Trophoblast cell (in vitro differentiated cells and primary cell): ENCODE results near the gene PMEPA1.

Source experiments
- DNase-seq, 2 donors: peaks; one replicate each; pipeline ENCODE4 v3.0.0-alpha.2; 2016
- H2AFZ ChIP-seq: 2 replicates; pipeline ENCODE4 v1.6.1; 2013; ENCODE audit warnings: low read length, moderate library complexity, mild to moderate bottlenecking; ENCODE audit not compliant: insufficient read depth, poor library complexity
- H2AK5ac ChIP-seq: 2 replicates; pipeline ENCODE4 v1.6.1; 2013; ENCODE audit warnings: mild to moderate bottlenecking, low read length
- H2BK120ac ChIP-seq: 2 replicates; pipeline ENCODE4 v1.6.1; 2013; ENCODE audit warnings: low read length, mild to moderate bottlenecking, moderate library complexity; ENCODE audit not compliant: insufficient read depth, poor library complexity
- H2BK12ac ChIP-seq: 2 replicates; pipeline ENCODE4 v1.6.1; 2013; ENCODE audit warnings: mild to moderate bottlenecking, low read length, moderate library complexity
- H2BK5ac ChIP-seq: 2 replicates; pipeline ENCODE4 v1.6.1; 2013; ENCODE audit warnings: low read length, low read depth, moderate library complexity, mild to moderate bottlenecking; ENCODE audit not compliant: poor library complexity
- H3K14ac ChIP-seq: 2 replicates; pipeline ENCODE4 v1.6.1; 2013; ENCODE audit warnings: mild to moderate bottlenecking, low read length
- H3K18ac ChIP-seq: 2 replicates; pipeline ENCODE4 v1.6.1; 2013; ENCODE audit warnings: mild to moderate bottlenecking, low read length
- H3K23ac ChIP-seq: 2 replicates; pipeline ENCODE4 v1.6.1; 2013; ENCODE audit warnings: low read length
- H3K27ac ChIP-seq: 2 replicates; pipeline ENCODE4 v1.5.1; 2013; ENCODE audit warnings: low read depth, mild to moderate bottlenecking, inconsistent platforms, low read length, moderate library complexity
- H3K27me3 ChIP-seq: 2 replicates; pipeline ENCODE4 v1.6.1; 2013; ENCODE audit warnings: inconsistent platforms, mild to moderate bottlenecking, low read length, moderate library complexity; ENCODE audit not compliant: insufficient read depth
- H3K36me3 ChIP-seq, 2 experiments: 1 replicate in 1 of 2; 2 replicates in 1 of 2; pipeline ENCODE4 v1.6.1; 2013; ENCODE audit warnings: low read length in 2 of 2, mild to moderate bottlenecking in 2 of 2, moderate library complexity in 1 of 2; ENCODE audit not compliant: insufficient read depth in 2 of 2, control insufficient read depth in 1 of 2
- H3K4ac ChIP-seq: 2 replicates; pipeline ENCODE4 v1.6.1; 2013; ENCODE audit warnings: low read depth, mild to moderate bottlenecking, low read length, moderate library complexity
- H3K4me1 ChIP-seq, 2 experiments: 1 replicate in 1 of 2; 2 replicates in 1 of 2; pipeline ENCODE4 v1.6.1; 2013; ENCODE audit warnings: low read length in 2 of 2, mild to moderate bottlenecking in 2 of 2, moderate library complexity in 1 of 2; ENCODE audit not compliant: insufficient read depth in 2 of 2, control insufficient read depth in 1 of 2
- H3K4me2 ChIP-seq: 2 replicates; pipeline ENCODE4 v1.6.1; 2013; ENCODE audit warnings: inconsistent platforms, mild to moderate bottlenecking, low read length, moderate library complexity
- H3K4me3 ChIP-seq: 2 replicates; pipeline ENCODE4 v1.5.1; 2013; ENCODE audit warnings: mild to moderate bottlenecking, low read depth, low read length, inconsistent platforms
- H3K79me1 ChIP-seq: one replicate; pipeline ENCODE4 v1.6.1; 2013; ENCODE audit warnings: low read length
- H3K79me2 ChIP-seq: 2 replicates; pipeline ENCODE4 v1.6.1; 2013; ENCODE audit warnings: low read length, mild to moderate bottlenecking; ENCODE audit not compliant: control insufficient read depth, insufficient read depth, poor library complexity
- H3K9ac ChIP-seq: 2 replicates; pipeline ENCODE4 v1.6.1; 2013; ENCODE audit warnings: mild to moderate bottlenecking, low read length
- H3K9me3 ChIP-seq: 2 replicates; pipeline ENCODE4 v1.6.1; 2013; ENCODE audit warnings: low read depth, mild to moderate bottlenecking, control low read depth, inconsistent platforms, low read length; ENCODE audit not compliant: insufficient read depth
- H4K12ac ChIP-seq: 2 replicates; pipeline ENCODE4 v1.6.1; 2013; ENCODE audit warnings: low read depth, mild to moderate bottlenecking, low read length, moderate library complexity
- H4K8ac ChIP-seq: 2 replicates; pipeline ENCODE4 v1.6.1; 2013; ENCODE audit warnings: low read depth, mild to moderate bottlenecking, low read length, moderate library complexity
- H4K91ac ChIP-seq: one replicate; pipeline ENCODE4 v1.6.1; 2013; ENCODE audit warnings: low read depth, mild to moderate bottlenecking, low read length, moderate library complexity
- WGBS: extraction: QIAGEN DNeasy Blood & Tissue Kit; methylation state at CpG from one replicate; pipeline ENCODE4 v1.1.7; 2013; ENCODE audit warnings: missing lambda C conversion rate; ENCODE audit not compliant: insufficient read length, insufficient coverage; ENCODE audit errors: extremely low coverage; 5-methylcytosine and 5-hydroxymethylcytosine counted together

PMEPA1 gene

DNA sequence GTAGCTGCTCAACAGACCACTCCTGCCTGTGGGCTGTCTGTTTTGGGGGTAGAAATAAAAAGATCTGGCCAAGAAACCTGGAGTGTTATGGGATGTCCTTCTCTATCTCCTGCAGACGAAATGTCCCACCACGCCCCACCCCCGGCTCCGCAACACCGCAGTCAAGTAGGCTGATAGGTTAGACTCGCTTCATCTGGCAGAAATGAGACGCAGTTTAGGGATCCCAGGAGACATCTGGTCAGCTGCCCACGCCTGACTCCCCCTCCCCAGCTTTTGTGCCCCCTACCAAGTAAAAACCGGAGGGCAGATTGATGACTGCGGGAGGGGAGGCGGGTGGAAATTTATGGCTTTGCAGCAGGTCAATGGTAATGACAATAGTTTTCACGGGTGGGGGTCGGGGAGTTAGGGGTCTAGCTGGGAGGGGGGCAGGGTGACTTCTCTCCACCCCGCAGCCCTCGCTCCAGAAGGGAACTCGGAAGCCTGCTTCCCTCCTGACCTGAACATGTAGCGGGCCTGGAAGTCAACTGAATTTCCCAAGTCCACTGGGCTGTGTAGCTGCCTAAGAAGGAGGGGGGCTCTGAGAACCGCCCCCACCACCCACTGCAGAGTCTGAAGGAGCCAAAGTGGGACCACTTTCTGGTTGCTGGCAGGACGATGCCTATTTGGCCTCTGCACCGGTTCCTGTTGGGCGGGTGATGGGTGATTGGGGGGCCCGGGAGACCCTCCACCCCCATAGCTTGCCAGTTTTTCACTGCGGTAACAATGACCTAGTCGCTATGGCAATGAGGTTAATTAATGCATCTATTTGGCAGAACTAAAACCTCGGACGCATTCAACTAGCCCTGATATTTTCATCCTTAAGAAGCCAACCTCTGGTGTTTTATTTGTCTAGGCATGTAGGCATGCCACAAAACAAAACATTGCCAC lies 25.7 kb downstream of the PMEPA1 start:
- Histone ChIP-seq H3K36me3 (peaks cover 9 to 14% of the 10 kb centered on the region in 2 experiments), H3K79me1 (peaks cover 19% of the 10 kb centered on the region), H2BK5ac (no peak overlapping the region), H3K4ac (peak overlapping the region; percentile 20), H3K14ac (peak overlapping the region; percentile 68), H3K27me3 (no peaks in the 10 kb centered on the region), H3K4me2 (peak overlapping the region; percentile 6), H2BK12ac (no peak overlapping the region), H3K79me2 (peaks cover 20% of the 10 kb centered on the region), H4K8ac (peak overlapping the region; percentile 2), H3K27ac (peak overlapping the region; percentile 14), H3K23ac (no peak overlapping the region), H3K9me3 (peaks cover 2% of the 10 kb centered on the region), H3K4me3 (no peak overlapping the region), H4K91ac (peak overlapping the region; percentile 28), H2AK5ac (no peak overlapping the region), H3K4me1 (peaks cover 64% of the 10 kb centered on the region in 2 experiments), H3K18ac (peak overlapping the region; percentile 67), H4K12ac (no peak overlapping the region), H2AFZ (no peak overlapping the region), H3K9ac (no peak overlapping the region), H2BK120ac (peak overlapping the region; percentile 10)
- WGBS, result no CpG with 5 or more reads among the region's 26 CpGs
- DNase-seq, result no peak

DNA sequence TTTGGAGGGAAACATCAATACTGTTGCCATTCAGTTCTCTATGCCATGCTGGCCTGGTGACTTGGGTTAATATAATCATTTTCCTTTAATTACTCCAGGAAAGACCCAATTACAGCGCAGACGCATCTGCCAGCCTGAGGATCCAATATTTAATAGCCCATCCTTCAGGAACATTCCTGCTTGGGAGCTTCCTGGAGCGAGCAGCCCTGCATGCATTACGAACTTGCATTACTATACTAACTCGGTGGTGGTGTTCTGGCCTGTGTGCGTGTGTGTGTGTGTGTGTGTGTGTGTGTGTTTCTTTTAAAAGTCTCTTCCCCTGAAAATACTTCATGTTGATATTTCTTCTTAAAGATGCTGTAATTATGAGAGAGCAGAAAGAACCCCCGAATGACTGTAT lies 26.5 kb downstream of the PMEPA1 start:
- H3K18ac ChIP-seq, result no peak overlapping the region
- H3K9ac ChIP-seq, result no peak overlapping the region
- H3K23ac ChIP-seq, result no peak overlapping the region
- H4K8ac ChIP-seq, result no peak overlapping the region
- no peak overlapping the region for H2AFZ ChIP-seq
- H2BK120ac ChIP-seq, result no peak overlapping the region
- no peaks in the 10 kb centered on the region for H3K27me3 ChIP-seq
- peaks cover 9 to 17% of the 10 kb centered on the region in 2 experiments for H3K36me3 ChIP-seq
- no peak overlapping the region for H3K27ac ChIP-seq
- H3K14ac ChIP-seq, result no peak overlapping the region
- peaks cover 2% of the 10 kb centered on the region for H3K9me3 ChIP-seq
- H2BK5ac ChIP-seq, result no peak overlapping the region
- H2BK12ac ChIP-seq, result no peak overlapping the region
- H3K4me3 ChIP-seq, result no peak overlapping the region
- H4K91ac ChIP-seq, result no peak overlapping the region
- H4K12ac ChIP-seq, result no peak overlapping the region
- peaks cover 18% of the 10 kb centered on the region for H3K79me2 ChIP-seq
- no CpG with 5 or more reads among the region's 7 CpGs for WGBS
- no peak overlapping the region for H2AK5ac ChIP-seq
- H3K4me1 ChIP-seq, result peaks cover 56% of the 10 kb centered on the region in 2 experiments
- DNase-seq, result no peak
- no peak overlapping the region for H3K4me2 ChIP-seq
- no peak overlapping the region for H3K4ac ChIP-seq
- H3K79me1 ChIP-seq, result peaks cover 14% of the 10 kb centered on the region

DNA sequence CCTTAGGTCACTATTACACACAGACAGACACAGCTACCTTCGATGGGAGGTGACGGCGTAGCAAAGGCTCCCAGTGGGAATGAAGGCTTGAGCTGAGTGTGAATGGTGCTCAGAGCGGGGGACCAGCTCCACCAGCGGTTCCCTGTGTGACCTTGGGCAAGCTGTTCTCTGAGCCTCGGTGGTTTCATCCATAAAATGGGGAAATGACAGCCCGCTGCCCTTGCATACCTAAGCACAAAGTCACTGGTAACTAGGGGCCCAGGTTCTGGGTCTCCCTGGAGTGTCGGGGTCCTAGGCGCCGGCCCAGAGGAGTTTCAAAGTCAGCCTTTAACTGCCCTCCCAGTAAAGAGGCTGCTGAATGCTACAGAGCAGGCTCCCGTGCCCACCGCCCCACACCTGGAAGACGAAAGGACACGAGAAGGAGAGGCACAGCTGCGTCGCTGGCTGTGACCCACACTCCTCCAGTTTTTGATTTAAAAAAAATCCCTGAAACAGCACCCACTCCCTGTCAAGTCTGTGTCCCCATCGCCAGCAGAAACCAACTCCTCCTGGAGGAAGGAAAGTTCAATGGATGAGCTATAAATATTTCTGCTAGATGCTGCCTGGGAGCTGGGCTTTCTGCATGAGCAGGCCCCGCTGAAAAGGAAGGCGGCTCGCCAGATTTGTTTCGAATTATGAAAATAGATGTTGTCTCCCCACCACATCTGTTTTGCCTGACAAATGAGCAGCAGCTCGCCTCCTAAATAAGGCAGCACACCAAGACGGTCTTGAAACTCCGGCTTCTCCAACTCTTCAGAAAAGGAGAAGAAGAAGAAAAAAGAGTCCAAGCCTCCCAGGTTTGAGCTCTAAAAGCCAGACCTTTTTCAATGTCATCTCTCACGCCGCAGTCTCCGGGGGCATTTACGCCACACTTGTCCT lies 27.4 kb downstream of the PMEPA1 start:
- Histone ChIP-seq H2AFZ (no peak overlapping the region), H3K18ac (peak overlapping the region; percentile 57), H4K12ac (no peak overlapping the region), H3K27ac (no peak overlapping the region), H3K9ac (no peak overlapping the region), H2BK120ac (no peak overlapping the region), H3K36me3 (peaks cover 9 to 16% of the 10 kb centered on the region in 2 experiments), H3K4me3 (no peak overlapping the region), H4K91ac (no peak overlapping the region), H3K4me1 (peaks cover 47 to 48% of the 10 kb centered on the region in 2 experiments), H3K79me2 (peaks cover 13% of the 10 kb centered on the region), H3K4ac (peak overlapping the region; percentile 35), H3K4me2 (no peak overlapping the region), H2AK5ac (no peak overlapping the region), H3K23ac (no peak overlapping the region), H2BK12ac (no peak overlapping the region), H2BK5ac (no peak overlapping the region), H3K27me3 (no peaks in the 10 kb centered on the region), H3K9me3 (peaks cover 2% of the 10 kb centered on the region), H3K79me1 (peaks cover 7% of the 10 kb centered on the region), H3K14ac (no peak overlapping the region), H4K8ac (no peak overlapping the region)
- no CpG with 5 or more reads among the region's 28 CpGs for WGBS
- DNase-seq, result no peak
